Esophagus muscularis mucosa (tissue), 4 donors: ENCODE results near the gene CHN1. TPM values are rescaled to one million over a fixed set of nuclear protein-coding genes. Genes with fewer than 3 reads are reported as not detected.
A peak's percentile ranks its signal among the peaks of the same experiment; 100 is the strongest.

Source experiments
- DNase-seq: peaks from one replicate; pipeline ENCODE4 v3.0.0-alpha.2; 2017; ENCODE audit errors: extremely low spot score
- H3K27ac ChIP-seq, 4 donors: fragments of 200-600 bp; sonication (generic); replicated peaks in 1 of 4; 1 replicate in 3 of 4; 2 replicates in 1 of 4; pipeline ENCODE4 v1.5.1; 2016 to 2019; ENCODE audit warnings: mild to moderate bottlenecking in 1 of 4
- H3K27me3 ChIP-seq, 4 donors: fragments of 200-600 bp; sonication (generic); one replicate each; pipeline versions ENCODE4 v1.5.1 to v1.6.0; 2016 to 2019
- H3K36me3 ChIP-seq, 4 donors: fragments of 200-600 bp; sonication (generic); one replicate each; pipeline ENCODE4 v1.5.1; 2016 to 2019
- H3K4me1 ChIP-seq, 4 donors: fragments of 200-600 bp; sonication (generic); one replicate each; pipeline ENCODE4 v1.5.1; 2016 to 2019
- H3K4me3 ChIP-seq, 4 donors: fragments of 200-600 bp; sonication (generic); 1 replicate in 2 of 4; 2 replicates in 2 of 4; pipeline ENCODE4 v1.5.1; 2016 to 2019; ENCODE audit warnings: mild to moderate bottlenecking in 4 of 4, moderate library complexity in 1 of 4
- H3K9me3 ChIP-seq, 4 donors: fragments of 200-600 bp; sonication (generic); 1 replicate in 3 of 4; 2 replicates in 1 of 4; pipeline ENCODE4 v1.5.1; 2016 to 2019
- EP300 ChIP-seq: sonication (generic); formaldehyde crosslinking; IDR thresholded peaks from one replicate; pipeline ENCODE4 v1.6.1; 2017; ENCODE audit warnings: antibody characterized with exemption
- POLR2A ChIP-seq: fragments of 450-650 bp; IDR thresholded peaks from one replicate; pipeline ENCODE4 v1.6.1; 2017; ENCODE audit warnings: antibody characterized with exemption, moderate library complexity, mild to moderate bottlenecking, low read depth
- POLR2AphosphoS5 ChIP-seq, 2 donors: sonication (generic); formaldehyde crosslinking; IDR thresholded peaks; one replicate each; pipeline ENCODE4 v1.6.1; 2017; ENCODE audit warnings: antibody characterized with exemption in 2 of 2
- WGBS: methylation state at CpG from one replicate; pipeline ENCODE4 v1.1.5; 2018; 5-methylcytosine and 5-hydroxymethylcytosine counted together
- intact Hi-C: fragments of 100-400 bp; cut with DNase I; formaldehyde crosslinking; loops from one replicate; pipeline ENCODE4 v1.15.1; 2023
- total RNA-seq, 4 donors: library from RNA; depleted of rRNA; stranded (reverse); fragments of >200 nt; gene quantifications; one replicate each; pipeline versions ENCODE4 v1.1.0 to v1.2.1, GENCODE V29; 2016
- TF ChIP-seq, protein P1 (sequence below), 3 experiments: fragments of 200-600 bp in 2 of 3; fragments of 450-650 bp in 1 of 3; sonication (generic) in 2 of 3; IDR thresholded peaks; one replicate each; pipeline ENCODE4 v1.5.1; 2017 to 2019; ENCODE audit warnings: antibody characterized with exemption in 3 of 3, mild to moderate bottlenecking in 2 of 3, moderate library complexity in 1 of 3

CHN1 gene
- total RNA-seq, 4 donors from 2014 or later = 23.2 to 32.3 (median 29.8) TPM

DNA sequence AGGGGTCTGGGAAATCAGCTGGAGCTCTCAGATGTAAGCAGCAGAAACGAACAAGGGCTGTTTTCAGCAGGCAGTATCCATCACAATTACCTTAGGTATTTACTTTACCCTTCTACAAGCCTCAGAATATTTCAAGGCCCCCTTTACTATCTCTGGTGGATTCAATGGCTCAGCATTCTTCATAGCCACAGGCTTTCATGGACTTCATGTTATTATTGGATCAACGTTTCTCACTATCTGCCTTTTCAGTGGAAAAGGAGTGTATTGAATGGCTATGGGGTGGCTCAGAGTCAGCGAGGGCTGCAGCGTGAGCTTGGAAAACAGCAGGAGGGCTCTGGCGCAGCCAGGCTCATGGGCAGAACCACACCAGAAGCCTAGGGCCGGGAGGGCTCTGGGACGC lies 224.3 kb downstream of the CHN1 start:
- Histone ChIP-seq H3K27ac (no peak overlapping the region), H3K9me3 (no peaks in the 10 kb centered on the region), H3K4me1 (peaks cover 0 to 48% (median 29%) of the 10 kb centered on the region in 4 donors), H3K27me3 (no peaks in the 10 kb centered on the region), H3K36me3 (no peaks in the 10 kb centered on the region), H3K4me3 (no peak overlapping the region)
- intact Hi-C loops = no loop called here
- DNase-seq = no peak
- WGBS = 96% methylated on average over 7 of the region's 7 CpGs
- TF ChIP-seq, protein P1, sequence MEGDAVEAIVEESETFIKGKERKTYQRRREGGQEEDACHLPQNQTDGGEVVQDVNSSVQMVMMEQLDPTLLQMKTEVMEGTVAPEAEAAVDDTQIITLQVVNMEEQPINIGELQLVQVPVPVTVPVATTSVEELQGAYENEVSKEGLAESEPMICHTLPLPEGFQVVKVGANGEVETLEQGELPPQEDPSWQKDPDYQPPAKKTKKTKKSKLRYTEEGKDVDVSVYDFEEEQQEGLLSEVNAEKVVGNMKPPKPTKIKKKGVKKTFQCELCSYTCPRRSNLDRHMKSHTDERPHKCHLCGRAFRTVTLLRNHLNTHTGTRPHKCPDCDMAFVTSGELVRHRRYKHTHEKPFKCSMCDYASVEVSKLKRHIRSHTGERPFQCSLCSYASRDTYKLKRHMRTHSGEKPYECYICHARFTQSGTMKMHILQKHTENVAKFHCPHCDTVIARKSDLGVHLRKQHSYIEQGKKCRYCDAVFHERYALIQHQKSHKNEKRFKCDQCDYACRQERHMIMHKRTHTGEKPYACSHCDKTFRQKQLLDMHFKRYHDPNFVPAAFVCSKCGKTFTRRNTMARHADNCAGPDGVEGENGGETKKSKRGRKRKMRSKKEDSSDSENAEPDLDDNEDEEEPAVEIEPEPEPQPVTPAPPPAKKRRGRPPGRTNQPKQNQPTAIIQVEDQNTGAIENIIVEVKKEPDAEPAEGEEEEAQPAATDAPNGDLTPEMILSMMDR (IDR thresholded peaks at IDR 0.05) = no peak
- TF ChIP-seq EP300 (no peak), POLR2A (no peak), POLR2AphosphoS5 (IDR thresholded peaks at IDR 0.05) (no peak)

DNA sequence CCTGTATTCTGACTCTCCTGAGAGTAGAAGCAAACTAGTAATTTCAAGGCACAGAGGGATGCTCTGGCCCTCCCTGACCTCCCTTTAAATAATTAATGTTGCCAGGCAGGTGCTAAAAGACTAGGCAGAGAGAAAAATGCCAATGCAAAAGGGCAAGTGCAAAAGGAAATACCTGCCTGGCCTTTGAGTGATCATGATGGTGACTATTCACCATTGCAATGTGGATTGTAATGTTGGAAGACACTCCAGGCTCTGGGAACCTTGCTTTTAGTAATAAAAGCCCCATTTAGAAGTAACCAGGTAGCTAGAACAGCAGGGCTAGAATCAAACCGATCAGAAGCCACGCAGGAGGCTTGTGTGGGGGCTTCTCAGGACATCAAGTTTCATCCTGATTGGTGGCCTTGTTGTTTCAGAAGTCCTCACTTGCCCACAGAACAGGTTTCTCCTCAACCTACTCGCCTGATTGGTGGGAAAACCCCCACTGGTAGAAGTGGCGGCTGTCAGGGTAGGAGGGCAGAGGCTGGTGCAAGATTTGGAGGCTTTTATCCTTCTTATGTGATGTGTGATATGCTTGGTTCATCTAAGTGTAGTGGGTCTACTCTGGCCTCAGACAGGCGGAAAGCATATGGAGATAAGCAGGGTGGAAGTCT lies 224.9 kb downstream of the CHN1 start:
- intact Hi-C loops = no loop called here
- H3K27ac ChIP-seq = no peak overlapping the region
- TF ChIP-seq EP300 (no peak), POLR2AphosphoS5 (IDR thresholded peaks at IDR 0.05) (no peak), POLR2A (no peak)
- TF ChIP-seq, protein P1 (IDR thresholded peaks at IDR 0.05) = no peak
- WGBS = 90% methylated on average over 5 of the region's 5 CpGs
- H3K9me3 ChIP-seq = no peaks in the 10 kb centered on the region
- no peak for DNase-seq
- no peaks in the 10 kb centered on the region for H3K36me3 ChIP-seq
- H3K4me1 ChIP-seq = peaks cover 0 to 48% (median 29%) of the 10 kb centered on the region in 4 donors
- H3K27me3 ChIP-seq = no peaks in the 10 kb centered on the region
- no peak overlapping the region for H3K4me3 ChIP-seq

DNA sequence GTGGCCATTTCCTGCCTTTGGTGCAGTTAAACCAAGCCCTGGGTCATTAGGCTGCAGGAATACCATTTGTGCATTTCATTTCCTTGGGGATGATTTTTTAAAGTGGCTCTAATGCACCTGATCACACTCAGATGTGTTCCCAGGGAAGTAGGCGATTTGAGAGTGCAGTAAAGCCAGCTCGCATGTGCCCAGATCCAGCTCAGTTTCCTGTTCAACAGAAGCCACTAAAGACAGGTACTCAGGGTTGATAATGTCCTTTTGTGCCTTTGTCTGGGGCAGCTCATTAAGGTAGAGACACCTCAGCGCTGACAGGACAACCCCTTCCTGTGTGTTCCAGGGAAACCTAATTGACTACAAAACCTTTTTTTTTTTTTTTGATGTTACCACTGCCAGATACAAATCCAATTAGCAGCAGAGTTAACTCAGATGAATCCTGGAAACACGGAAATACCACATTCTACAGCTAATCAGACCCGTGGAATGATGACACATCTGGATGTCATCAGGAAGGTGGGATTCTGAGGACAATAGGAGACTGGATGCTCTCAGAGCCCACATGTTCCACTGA lies 225.7 kb downstream of the CHN1 start:
- Histone ChIP-seq H3K36me3 (no peaks in the 10 kb centered on the region), H3K9me3 (no peaks in the 10 kb centered on the region), H3K4me3 (no peak overlapping the region), H3K4me1 (peaks cover 0 to 48% (median 31%) of the 10 kb centered on the region in 4 donors), H3K27ac (no peak overlapping the region), H3K27me3 (no peaks in the 10 kb centered on the region)
- TF ChIP-seq EP300 (no peak), POLR2A (no peak), POLR2AphosphoS5 (IDR thresholded peaks at IDR 0.05) (no peak)
- TF ChIP-seq, protein P1 (IDR thresholded peaks at IDR 0.05) = no peak
- intact Hi-C loops = no loop called here
- DNase-seq = no peak
- 73% methylated on average over 5 of the region's 5 CpGs for WGBS

DNA sequence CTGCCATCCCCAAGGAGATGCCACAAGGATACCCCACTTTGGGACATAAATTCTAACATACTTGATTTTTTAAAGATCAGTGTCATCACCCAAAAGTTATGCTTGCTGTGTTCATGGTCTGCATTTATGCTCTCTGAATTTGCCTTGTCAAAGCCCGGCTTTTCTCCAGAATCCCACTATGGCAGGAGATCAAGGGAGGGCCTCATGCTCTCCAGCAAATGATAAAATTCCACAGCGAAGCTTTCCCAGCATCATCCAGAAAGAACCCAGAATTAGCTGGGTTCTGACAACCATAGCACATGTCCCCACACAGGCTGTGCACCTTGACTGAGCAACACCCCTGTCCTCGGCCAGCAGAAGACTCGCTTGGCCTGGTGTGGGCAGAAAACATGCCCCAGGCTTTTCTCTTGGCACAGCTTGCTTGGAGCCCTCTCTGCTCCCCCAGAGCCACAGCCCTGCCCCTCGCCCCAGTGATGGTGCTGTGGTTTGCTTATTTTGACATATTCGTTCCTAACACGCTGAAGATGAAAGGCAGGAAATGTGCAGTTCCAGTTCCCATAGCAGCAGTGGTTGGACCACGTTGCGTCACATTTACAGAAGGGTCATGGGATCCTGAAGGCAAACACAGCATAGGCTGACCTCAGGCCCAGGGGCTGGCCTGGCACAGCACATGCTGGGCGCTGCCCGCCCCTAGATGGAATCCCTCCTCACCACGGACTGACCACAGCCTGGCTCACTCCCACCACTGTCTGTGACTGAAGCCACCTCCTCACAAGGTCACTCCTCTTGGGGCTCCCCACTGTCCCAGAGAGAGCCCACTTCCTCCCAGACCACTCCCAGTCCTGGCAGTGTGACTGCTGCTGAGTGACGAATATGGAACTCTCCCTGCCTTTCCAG lies 226.8 kb downstream of the CHN1 start:
- intact Hi-C loops = no loop called here
- Histone ChIP-seq H3K4me3 (no peak overlapping the region), H3K36me3 (no peaks in the 10 kb centered on the region), H3K27me3 (no peaks in the 10 kb centered on the region), H3K27ac (peak overlapping the region in 1 of 4 donors; percentile 6), H3K4me1 (peaks cover 4 to 53% (median 34%) of the 10 kb centered on the region in 4 donors), H3K9me3 (no peaks in the 10 kb centered on the region)
- TF ChIP-seq POLR2AphosphoS5 (IDR thresholded peaks at IDR 0.05) = peak; percentile 14 to 28
- TF ChIP-seq, protein P1 (IDR thresholded peaks at IDR 0.05) = no peak
- DNase-seq = no peak
- WGBS = 40% methylated on average over 10 of the region's 13 CpGs
